Fibroblast of mammary gland (primary cell): ENCODE measurements around the gene ABLIM1.

Source experiments
- DNase-seq: peaks from one replicate; pipeline ENCODE4 v3.0.0-alpha.2; 2010; ENCODE audit warnings: low read depth
- H3K4me3 ChIP-seq: 2 replicates; pipeline ENCODE4 v1.5.1; 2011; ENCODE audit warnings: low read depth, mild to moderate bottlenecking, low read length, moderate library complexity; ENCODE audit not compliant: control insufficient read depth
- CTCF ChIP-seq: conservative IDR thresholded peaks from 2 replicates; pipeline ENCODE4 v1.5.1; 2011; ENCODE audit warnings: low read depth, low read length, inconsistent platforms; ENCODE audit not compliant: control insufficient read depth, insufficient read depth

ABLIM1 gene

DNA sequence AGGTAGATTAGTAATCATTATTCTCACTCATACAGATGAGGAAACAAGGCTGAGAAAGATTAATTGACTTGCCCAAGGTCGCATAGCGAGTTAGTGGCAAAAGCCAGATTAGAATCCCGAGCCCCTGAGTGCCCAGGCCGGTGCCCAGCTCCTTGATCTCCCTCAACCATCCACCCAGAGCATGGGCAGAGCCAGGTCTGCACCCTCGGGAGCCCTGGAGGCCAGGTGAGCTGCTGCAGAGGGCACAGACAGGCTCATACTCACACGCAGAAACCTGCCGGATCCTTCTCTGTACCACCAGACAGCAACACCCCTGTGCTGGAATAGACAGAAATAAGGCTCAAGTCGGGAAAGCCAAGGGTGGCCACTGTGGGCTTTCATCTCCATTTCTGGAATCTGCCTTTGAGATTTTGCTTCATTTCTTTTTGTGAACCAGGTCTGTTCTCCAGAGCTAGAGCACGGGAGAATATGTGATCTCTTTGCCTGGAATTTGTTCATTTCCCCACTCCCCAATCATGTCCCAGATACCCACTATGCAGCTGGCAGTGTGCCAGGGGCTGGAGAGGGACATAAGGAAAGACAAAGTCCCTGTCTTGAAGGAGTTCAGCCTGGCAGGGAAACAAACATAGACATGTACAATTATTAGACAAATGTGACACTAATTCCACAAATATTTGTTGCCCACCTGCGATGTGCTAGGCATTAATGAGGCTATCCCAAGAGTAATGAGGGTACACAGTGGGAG, 259.3 kb downstream of the ABLIM1 start:
- TF ChIP-seq CTCF: no peak
- DNase-seq: no peak
- H3K4me3 ChIP-seq: no peak overlapping the region

DNA sequence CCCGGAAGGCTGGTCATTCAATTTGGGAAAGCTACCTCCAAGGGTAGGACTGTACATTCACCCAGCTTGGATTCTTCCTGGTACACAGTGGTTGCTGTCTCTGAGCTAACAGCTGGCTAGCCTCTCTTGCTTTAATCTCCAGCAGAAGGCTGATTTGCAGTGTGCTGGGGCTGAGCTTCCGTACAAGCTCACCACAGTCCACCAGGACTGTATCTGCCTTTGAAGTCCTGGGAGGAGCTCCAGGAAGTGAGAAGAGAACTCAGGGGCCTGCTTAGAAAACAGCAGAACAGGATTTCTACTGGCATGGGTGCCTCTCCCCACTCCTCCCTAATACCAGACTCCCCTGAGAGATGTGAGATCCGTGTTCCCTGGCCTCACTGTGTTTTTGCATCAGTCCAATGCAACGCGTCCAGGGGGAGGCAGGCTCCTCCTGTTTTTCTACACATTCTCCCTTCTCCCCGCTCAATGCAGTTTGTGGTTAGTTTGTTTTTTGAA, 260.4 kb downstream of the ABLIM1 start:
- no peak overlapping the region for H3K4me3 ChIP-seq
- no peak for DNase-seq
- no peak for TF ChIP-seq CTCF

- DNase-seq: peak; percentile 34
- TF ChIP-seq CTCF: no peak
- no peak overlapping the region for H3K4me3 ChIP-seq
Observed at GRCh38 chr10:114396464-114396863, 261.6 kb downstream of the ABLIM1 start.

DNA sequence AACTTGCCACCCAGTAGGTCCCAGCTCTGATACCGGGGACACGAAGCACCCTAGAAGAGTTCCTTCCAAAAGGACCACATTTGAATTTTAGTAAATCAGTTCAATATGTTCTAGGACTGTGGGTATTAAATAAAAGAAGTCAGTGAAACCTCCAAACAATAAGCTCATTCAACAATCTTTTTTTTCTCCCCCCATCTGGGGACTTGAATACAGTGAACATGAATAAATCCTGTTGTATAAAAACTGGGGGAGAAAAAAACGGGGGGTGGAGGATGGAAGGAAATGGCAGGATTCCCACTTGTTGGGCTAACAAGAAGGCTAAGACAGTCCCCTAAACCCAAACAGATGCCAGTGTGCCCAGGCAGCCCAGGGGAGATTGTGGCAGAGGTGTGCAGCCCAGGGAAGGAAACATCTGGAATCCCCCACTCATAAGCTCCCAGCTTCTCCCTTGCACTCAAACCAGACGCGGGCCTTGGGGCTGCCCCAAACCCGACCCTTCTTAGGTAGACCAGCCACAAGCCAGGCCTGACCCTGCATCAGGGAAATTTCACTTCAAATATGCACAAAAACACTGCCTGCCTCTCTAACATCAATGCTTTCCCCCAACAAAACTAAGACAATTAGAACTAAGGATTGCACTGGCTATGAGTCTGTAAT, 262.6 kb downstream of the ABLIM1 start:
- DNase-seq: no peak
- no peak for TF ChIP-seq CTCF
- H3K4me3 ChIP-seq: no peak overlapping the region

DNA sequence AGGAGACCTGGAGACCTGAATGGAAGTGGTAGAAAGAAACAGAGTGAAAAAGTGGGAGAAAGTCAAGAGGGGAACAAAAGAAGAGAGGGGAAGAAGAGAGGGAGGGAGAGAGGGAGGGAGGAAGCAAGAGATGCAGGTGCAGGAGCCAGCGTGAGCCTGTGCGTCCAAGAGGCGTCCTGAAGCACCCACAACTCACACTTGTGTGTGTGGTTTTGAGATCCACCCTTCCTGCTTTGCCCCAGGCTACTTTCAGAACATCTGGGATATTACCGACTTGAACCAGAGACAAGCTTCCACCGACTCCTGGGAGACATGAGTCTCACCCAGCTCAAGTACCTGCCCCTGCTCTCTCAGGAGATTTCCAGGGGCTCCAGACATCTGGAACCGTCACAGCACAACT, 263.5 kb downstream of the ABLIM1 start:
- no peak overlapping the region for H3K4me3 ChIP-seq
- DNase-seq: no peak
- no peak for TF ChIP-seq CTCF

- TF ChIP-seq CTCF: no peak
Observed at GRCh38 chr10:114393886-114394285, 264.2 kb downstream of the ABLIM1 start.

DNA sequence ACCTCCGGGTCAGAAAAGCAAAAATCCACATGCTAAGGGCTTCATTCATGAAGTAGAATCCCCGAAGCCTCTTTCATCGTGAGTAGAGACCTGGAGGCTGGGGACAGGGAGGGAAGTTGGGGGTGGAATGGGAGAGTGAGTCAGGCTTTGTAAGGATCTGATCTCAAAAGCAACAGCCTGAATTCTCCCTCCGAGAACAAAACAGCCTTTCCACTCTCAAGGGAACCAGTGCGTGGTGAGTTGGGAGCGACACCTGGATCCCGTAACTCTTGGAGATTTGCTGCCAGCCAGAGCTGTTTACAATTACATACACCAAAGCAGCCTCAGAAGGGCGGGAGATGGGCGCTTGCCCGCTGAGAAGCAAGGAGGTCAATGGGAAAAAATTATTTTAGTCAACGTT, 264.6 kb downstream of the ABLIM1 start:
- no peak for TF ChIP-seq CTCF
- DNase-seq: peak; percentile 64
- H3K4me3 ChIP-seq: no peak overlapping the region

More at GRCh38 chr10:114393886-114394285, 264.2 kb downstream of the ABLIM1 start:
- no peak for DNase-seq
- H3K4me3 ChIP-seq: no peak overlapping the region
